Mucosa of descending colon (tissue), 3 donors: ENCODE data around the gene A2M. TPM values are rescaled to one million over a fixed set of nuclear protein-coding genes. Genes with fewer than 3 reads are reported as not detected.
A peak's percentile ranks its signal among the peaks of the same experiment; 100 is the strongest.

Experiments
- ATAC-seq: fragments of 200-7000 bp; cut with Tn5 transposase; one replicate; pipeline ENCODE4 v1.9.1; 2020; ENCODE audit warnings: mild to moderate bottlenecking, moderate library complexity
- DNase-seq, 3 donors: peaks; one replicate each; pipeline ENCODE4 v3.0.0-alpha.2; 2020
- H3K36me3 ChIP-seq: fragments of 200-600 bp; one replicate; pipeline ENCODE4 v1.8.0; 2021; ENCODE audit warnings: low read depth, mild to moderate bottlenecking
- H3K4me1 ChIP-seq: fragments of 200-600 bp; one replicate; pipeline ENCODE4 v1.8.0; 2021; ENCODE audit warnings: low read depth, mild to moderate bottlenecking
- H3K4me3 ChIP-seq: fragments of 200-600 bp; one replicate; pipeline ENCODE4 v1.8.0; 2021; ENCODE audit warnings: mild to moderate bottlenecking
- H3K9me3 ChIP-seq: fragments of 200-600 bp; one replicate; pipeline ENCODE4 v1.8.0; 2021; ENCODE audit warnings: mild to moderate bottlenecking
- intact Hi-C, 2 donors: fragments of 100-400 bp; cut with DNase I in 1 of 2; cut with micrococcal nuclease in 1 of 2; formaldehyde crosslinking; loops; one replicate each; pipeline versions ENCODE4 v1.11.0 to v1.11.1; 2022; cut with DNase I, micrococcal nuclease
- total RNA-seq, 3 donors: library from RNA; stranded (reverse); fragmentation: NEBNext Ultra II Directional in 2 of 3; extraction: Animal tissue kit (Norgen Biotek cat#: 25700) in 2 of 3; gene quantifications; one replicate each; pipeline versions ENCODE4 v1.2.1 to v1.2.4, GENCODE V29; 2021 to 2023
- TF ChIP-seq, protein P1 (sequence below): fragments of 200-600 bp; IDR thresholded peaks from one replicate; pipeline ENCODE4 v1.8.0; 2022; ENCODE audit warnings: antibody characterized with exemption, mild to moderate bottlenecking
- donor health status: DM: no; HTN: no; CAD: no; lungs with moderate emphysema.
- donor health status: DM: no; HTN: no; CAD: no.
- donor health status: DM: no; HTN: yes; CAD: no.

A2M gene
- total RNA-seq, 3 donors from 2014 or later: 83.5 to 223 (median 165) TPM

DNA sequence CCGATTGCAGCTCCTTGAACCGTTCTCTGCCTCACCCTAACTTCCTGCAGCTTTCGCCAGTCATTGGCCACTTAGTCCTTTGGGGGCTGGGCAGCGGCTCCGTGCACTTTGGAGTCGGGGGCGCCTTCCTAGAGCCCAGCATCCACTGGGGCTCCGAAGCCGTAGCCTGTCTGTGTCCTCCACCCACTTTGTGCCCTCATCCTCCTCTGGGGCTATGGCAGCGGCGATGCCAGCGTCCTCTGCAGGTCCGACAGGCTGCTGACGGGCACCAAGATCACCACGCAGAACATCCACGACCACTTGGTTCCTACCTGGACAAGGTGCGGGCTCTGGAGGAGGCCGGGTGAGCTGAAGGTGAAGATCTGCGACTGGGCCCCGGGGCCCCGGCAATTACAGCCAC, 11.8 kb upstream of the A2M start:
- no peak for DNase-seq

DNA sequence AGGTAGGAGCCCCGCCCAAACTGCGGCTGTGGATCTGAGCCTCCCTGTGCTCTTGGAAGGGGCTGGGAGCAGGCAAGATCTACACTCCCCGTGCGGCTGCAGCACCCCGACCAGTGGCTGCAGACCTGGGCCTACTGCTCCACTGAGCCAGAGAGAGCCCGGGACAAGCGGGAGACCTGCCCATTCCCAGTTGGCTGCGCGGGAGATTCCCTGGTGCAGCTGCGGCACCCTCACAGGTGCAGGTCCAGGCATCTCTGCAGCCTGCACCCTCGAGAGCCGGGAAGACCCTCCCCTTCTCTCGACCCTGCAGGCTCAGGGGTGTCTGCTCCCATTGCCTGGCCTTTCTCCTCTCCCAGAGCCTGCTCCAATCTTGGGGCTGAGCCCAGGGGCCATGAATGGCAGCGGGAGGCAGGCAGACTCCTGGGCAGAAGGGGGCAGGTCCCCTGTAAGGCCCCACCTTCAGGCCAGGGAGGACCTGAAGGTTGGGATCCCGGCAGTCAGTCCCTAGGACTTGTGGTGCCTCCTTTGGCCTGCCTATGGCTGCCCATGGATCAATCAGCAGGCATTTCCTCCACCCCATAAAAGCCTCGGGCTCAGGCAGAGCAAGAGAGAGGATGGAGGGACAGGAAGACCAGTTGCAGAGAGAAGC, 8.8 kb upstream of the A2M start:
- intact Hi-C loops: no loop called here
- no peak overlapping the region for H3K4me3 ChIP-seq
- DNase-seq (peak in 1 of 3 donors; percentile 44), ATAC-seq (no peak)
- H3K4me1 ChIP-seq: no peaks in the 10 kb centered on the region
- TF ChIP-seq, protein P1, sequence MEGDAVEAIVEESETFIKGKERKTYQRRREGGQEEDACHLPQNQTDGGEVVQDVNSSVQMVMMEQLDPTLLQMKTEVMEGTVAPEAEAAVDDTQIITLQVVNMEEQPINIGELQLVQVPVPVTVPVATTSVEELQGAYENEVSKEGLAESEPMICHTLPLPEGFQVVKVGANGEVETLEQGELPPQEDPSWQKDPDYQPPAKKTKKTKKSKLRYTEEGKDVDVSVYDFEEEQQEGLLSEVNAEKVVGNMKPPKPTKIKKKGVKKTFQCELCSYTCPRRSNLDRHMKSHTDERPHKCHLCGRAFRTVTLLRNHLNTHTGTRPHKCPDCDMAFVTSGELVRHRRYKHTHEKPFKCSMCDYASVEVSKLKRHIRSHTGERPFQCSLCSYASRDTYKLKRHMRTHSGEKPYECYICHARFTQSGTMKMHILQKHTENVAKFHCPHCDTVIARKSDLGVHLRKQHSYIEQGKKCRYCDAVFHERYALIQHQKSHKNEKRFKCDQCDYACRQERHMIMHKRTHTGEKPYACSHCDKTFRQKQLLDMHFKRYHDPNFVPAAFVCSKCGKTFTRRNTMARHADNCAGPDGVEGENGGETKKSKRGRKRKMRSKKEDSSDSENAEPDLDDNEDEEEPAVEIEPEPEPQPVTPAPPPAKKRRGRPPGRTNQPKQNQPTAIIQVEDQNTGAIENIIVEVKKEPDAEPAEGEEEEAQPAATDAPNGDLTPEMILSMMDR: no peak
- no peaks in the 10 kb centered on the region for H3K9me3 ChIP-seq
- H3K36me3 ChIP-seq: no peaks in the 10 kb centered on the region

More for the DNA sequence above, 11.8 kb upstream of the A2M start:
- no peak for ATAC-seq
- TF ChIP-seq, protein P1: no peak
- H3K36me3 ChIP-seq: no peaks in the 10 kb centered on the region
- no peak overlapping the region for H3K4me3 ChIP-seq
- H3K9me3 ChIP-seq: no peaks in the 10 kb centered on the region
- H3K4me1 ChIP-seq: no peaks in the 10 kb centered on the region
- intact Hi-C loops: no loop called here

DNA sequence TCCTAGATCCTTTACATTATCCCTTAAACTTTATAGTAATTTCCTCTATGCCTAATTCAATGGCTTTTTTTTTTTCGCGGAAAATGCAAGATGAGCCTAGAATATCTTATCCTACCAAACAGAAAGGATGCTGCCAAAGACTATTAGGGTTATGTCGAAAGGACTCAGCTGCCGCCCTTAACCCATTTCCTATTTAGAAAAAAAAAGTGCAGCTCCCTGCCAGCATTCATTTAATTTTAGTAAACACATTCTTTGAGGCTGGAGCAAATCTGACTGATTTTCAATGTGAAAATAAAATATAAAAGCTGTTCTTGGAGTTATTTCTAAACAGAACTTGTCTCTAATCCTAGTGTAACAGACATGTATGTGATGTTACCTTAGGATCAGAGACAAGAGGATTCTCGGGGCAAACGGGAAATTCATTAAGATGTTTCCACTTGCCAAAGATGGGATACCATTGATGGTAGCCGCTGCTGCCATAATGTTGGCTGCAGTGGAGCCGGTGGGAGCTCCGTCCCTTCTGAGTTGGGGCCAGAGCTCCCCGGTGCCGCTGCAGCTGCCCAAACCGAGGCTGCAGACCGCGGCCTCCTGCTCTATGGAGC, 8.2 kb upstream of the A2M start:
- intact Hi-C loops: no loop called here
- no peaks in the 10 kb centered on the region for H3K4me1 ChIP-seq
- no peak overlapping the region for H3K4me3 ChIP-seq
- no peaks in the 10 kb centered on the region for H3K9me3 ChIP-seq
- TF ChIP-seq, protein P1: no peak
- H3K36me3 ChIP-seq: no peaks in the 10 kb centered on the region
- DNase-seq (no peak), ATAC-seq (no peak)

DNA sequence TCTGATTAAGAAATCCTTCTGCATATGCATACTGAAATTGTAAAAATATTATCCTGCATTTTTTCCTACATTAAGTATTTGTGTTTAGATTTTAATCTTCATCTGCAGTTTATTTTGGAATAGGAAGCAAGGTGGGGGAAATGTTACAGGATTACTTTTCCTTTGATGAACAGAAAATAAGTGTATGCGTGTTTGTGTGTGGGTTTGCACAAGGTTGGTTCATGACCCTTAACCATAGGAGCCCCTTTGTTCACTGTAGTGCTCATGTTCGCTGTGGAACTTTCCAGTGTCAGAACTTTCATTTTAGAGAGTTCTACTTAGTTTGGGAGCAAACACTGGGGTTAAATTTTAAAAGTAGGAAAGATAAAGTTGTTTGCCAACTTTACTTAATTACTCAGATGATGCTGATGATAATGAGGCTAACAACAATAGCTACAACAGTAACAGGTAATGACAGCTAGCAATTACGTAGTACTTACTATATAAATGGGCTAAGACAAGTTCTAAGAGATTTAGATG, 6.4 kb upstream of the A2M start:
- DNase-seq (no peak), ATAC-seq (no peak)
- intact Hi-C loops: no loop called here
- Histone ChIP-seq H3K36me3 (no peaks in the 10 kb centered on the region), H3K4me3 (no peak overlapping the region), H3K4me1 (no peaks in the 10 kb centered on the region), H3K9me3 (no peaks in the 10 kb centered on the region)
- TF ChIP-seq, protein P1: no peak

DNA sequence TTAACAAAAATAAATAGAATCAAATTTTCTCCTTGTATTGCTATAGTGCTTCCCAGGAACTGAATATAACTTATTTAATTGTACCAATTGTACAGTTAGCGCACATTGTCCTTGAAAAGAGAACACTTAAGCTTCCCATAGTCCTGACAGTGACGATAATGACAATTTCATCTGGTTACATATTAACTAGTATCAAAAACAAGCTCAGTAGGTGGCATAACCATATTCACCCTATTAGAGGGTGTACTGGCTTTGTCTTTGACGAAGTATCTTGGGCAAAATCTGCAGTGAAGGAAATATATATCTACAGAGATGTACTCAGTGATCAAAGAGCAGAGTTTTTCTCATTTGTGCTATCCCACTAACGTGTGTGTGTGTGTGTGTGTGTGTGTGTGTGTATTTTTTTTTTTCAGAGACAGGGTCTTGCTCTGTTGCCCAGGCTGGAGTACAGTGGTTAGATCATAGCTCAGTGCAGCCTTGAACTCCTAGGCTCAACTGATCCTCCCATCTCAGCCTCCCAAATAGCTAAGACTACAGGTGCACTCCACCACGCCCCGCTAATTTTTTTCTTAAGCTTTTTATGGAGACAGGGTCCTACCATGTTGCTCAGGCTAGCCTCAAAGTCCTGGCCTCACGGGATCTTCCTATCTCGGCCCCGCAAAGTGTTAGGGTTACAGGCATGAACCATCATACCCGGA, 4.9 kb upstream of the A2M start:
- no peak overlapping the region for H3K4me3 ChIP-seq
- no peaks in the 10 kb centered on the region for H3K36me3 ChIP-seq
- H3K9me3 ChIP-seq: no peaks in the 10 kb centered on the region
- TF ChIP-seq, protein P1: no peak
- no peak for DNase-seq
- no peaks in the 10 kb centered on the region for H3K4me1 ChIP-seq
- no peak for ATAC-seq
- intact Hi-C loops: no loop called here
